Measurements from ENCODE around the gene AP1G1. TPM values are rescaled to one million over a fixed set of nuclear protein-coding genes. Genes with fewer than 3 reads are reported as not detected.

Gene AP1G1
- total and polyA plus RNA-seq, 2 of the 4 experiments (the other 2 are of a cell fraction): 48.3 to 86.7 TPM

DNA sequence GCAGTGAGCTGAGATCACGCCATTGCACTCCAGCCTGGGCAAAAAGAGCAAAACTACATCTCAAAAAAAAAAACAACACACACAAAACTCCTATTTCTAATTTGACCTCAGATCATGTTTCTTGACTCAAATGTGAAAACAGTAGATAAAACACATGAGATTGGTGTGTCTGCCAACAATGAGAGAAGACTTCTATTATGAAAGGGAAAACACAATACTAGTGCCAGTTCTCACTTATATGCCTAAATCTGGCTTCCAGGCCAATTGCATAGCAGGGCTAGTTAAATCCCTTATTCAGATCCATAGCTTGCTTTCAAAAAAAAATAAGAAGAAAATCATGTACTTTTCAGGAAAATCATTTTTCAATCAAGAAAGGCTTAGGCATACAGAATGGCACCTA, 39.4 kb downstream of the AP1G1 start:
- H3K36me3 ChIP-seq (ENCODE audit: control insufficient read depth, insufficient read depth, low read length): peaks cover 27% of the 10 kb centered on the region
- BruUV-seq (replicated peaks): no TSS peak

More for the DNA sequence above, 39.4 kb downstream of the AP1G1 start:
- no peak overlapping the region for H2AK9ac ChIP-seq (replicated peaks; ENCODE audit: low read depth, low read length, poor library complexity)
- no peak overlapping the region for H3K56ac ChIP-seq (ENCODE audit: extremely low read depth, insufficient read depth, low read length)
- H3K27me3 ChIP-seq (ENCODE audit: control insufficient read depth, insufficient read depth, low read length): no peaks in the 10 kb centered on the region
- DNase-seq (no peak), ATAC-seq (ENCODE audit: low read depth) (no peak)
- H2BK5ac ChIP-seq (ENCODE audit: low read depth, low read length, poor library complexity, severe bottlenecking): no peak overlapping the region
- H3K79me1 ChIP-seq (ENCODE audit: low read depth in 1 of 2, low read length in 2 of 2): peaks cover 9 to 26% of the 10 kb centered on the region in 2 experiments
- no peak overlapping the region for H2AFZ ChIP-seq (replicated peaks; ENCODE audit: low read length, poor library complexity)
- H3K4me1 ChIP-seq (ENCODE audit: control insufficient read depth, insufficient read depth, low read length): no peaks in the 10 kb centered on the region; the same call in 1 of the 2 replicates
- H4K5ac ChIP-seq (ENCODE audit: low read depth, low read length): no peak overlapping the region
- no peak overlapping the region for H3K23ac ChIP-seq (ENCODE audit: low read depth, low read length)
- no peaks in the 10 kb centered on the region for H3K9me1 ChIP-seq (ENCODE audit: insufficient read depth, low read length)
- H3K9ac ChIP-seq (ENCODE audit: low read depth, low read length): no peak overlapping the region
- H3K27ac ChIP-seq (ENCODE audit: insufficient read depth, low read length): no peak overlapping the region
- no peak overlapping the region for H2BK120ac ChIP-seq (ENCODE audit: low read depth, low read length)
- H3K4me3 ChIP-seq (ENCODE audit: insufficient read depth, low read depth, low read length): no peak overlapping the region
- H4K8ac ChIP-seq (ENCODE audit: low read depth in 2 of 2, low read length in 2 of 2): no peak overlapping the region
- no peak overlapping the region for H2AK5ac ChIP-seq (ENCODE audit: low read depth, low read length)
- no peak overlapping the region for H3K18ac ChIP-seq (ENCODE audit: low read depth, low read length)
- H3K9me3 ChIP-seq (ENCODE audit: control insufficient read depth, insufficient read depth, low read length): no peaks in the 10 kb centered on the region
- no peak overlapping the region for H3K4me2 ChIP-seq (ENCODE audit: low read depth, low read length)
- no peak for TF ChIP-seq CEBPB (IDR thresholded peaks at IDR 0.05; ENCODE audit: low read depth, low read length)
- no peak for TF ChIP-seq MXI1 (IDR thresholded peaks at IDR 0.05; ENCODE audit: borderline replicate concordance, low read depth, low read length)
- TF ChIP-seq RFX5 (IDR thresholded peaks at IDR 0.05; ENCODE audit: low read depth, low read length): no peak
- TF ChIP-seq POLR2A (IDR thresholded peaks at IDR 0.05; ENCODE audit: low read depth, low read length): no peak
- TF ChIP-seq SMC3 (IDR thresholded peaks at IDR 0.05; ENCODE audit: low read depth, low read length): no peak
- TF ChIP-seq BHLHE40 (IDR thresholded peaks at IDR 0.05; ENCODE audit: low read depth, low read length): no peak
- TF ChIP-seq, protein P1, sequence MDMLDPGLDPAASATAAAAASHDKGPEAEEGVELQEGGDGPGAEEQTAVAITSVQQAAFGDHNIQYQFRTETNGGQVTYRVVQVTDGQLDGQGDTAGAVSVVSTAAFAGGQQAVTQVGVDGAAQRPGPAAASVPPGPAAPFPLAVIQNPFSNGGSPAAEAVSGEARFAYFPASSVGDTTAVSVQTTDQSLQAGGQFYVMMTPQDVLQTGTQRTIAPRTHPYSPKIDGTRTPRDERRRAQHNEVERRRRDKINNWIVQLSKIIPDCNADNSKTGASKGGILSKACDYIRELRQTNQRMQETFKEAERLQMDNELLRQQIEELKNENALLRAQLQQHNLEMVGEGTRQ (IDR thresholded peaks at IDR 0.05; ENCODE audit: low read depth, low read length): no peak
- no peak for TF ChIP-seq FOS (IDR thresholded peaks at IDR 0.05; ENCODE audit: low read depth, low read length)
- no peak for TF ChIP-seq MAZ (IDR thresholded peaks at IDR 0.05; ENCODE audit: borderline replicate concordance, low read depth, low read length)
- no peak for TF ChIP-seq RCOR1 (IDR thresholded peaks at IDR 0.05; ENCODE audit: insufficient replicate concordance, low read length)
- TF ChIP-seq, protein P2, sequence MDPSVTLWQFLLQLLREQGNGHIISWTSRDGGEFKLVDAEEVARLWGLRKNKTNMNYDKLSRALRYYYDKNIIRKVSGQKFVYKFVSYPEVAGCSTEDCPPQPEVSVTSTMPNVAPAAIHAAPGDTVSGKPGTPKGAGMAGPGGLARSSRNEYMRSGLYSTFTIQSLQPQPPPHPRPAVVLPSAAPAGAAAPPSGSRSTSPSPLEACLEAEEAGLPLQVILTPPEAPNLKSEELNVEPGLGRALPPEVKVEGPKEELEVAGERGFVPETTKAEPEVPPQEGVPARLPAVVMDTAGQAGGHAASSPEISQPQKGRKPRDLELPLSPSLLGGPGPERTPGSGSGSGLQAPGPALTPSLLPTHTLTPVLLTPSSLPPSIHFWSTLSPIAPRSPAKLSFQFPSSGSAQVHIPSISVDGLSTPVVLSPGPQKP (IDR thresholded peaks at IDR 0.05; ENCODE audit: borderline replicate concordance, low read depth, low read length): no peak
- H3K14ac ChIP-seq (replicated peaks; ENCODE audit: low read depth, low read length): no peak overlapping the region
- no peak overlapping the region for H2BK20ac ChIP-seq (ENCODE audit: low read depth, low read length)
- in situ Hi-C loops (cut with MboI; ENCODE audit: low sequenced_read_pairs): no loop called here
- no peak overlapping the region for H3K4ac ChIP-seq (ENCODE audit: low read depth, low read length)
- no CpG with 5 or more reads among the region's 1 CpG for WGBS, 2 experiments (ENCODE audit: extremely low coverage in 2 of 2, insufficient read length in 1 of 2)
- ChIA-PET CTCF (no interaction called here), POLR2A (ENCODE audit: unreplicated experiment) (no interaction called here)
- no peak overlapping the region for H2BK15ac ChIP-seq (ENCODE audit: low read depth, low read length)
- intact Hi-C loops (cut with micrococcal nuclease): loop anchor here (5.0 to 10.0 kb wide), 2 partner anchors 37 to 196 kb away; no protein-coding TSS in a partner anchor
- no peak overlapping the region for H4K91ac ChIP-seq (ENCODE audit: insufficient read depth, low read depth, low read length)
- no peaks in the 10 kb centered on the region; the same call in 1 of the 2 replicates for H4K20me1 ChIP-seq (ENCODE audit: insufficient read depth, low read length)
- dilution Hi-C loops (cut with HindIII; ENCODE audit: low sequenced_read_pairs, unreplicated experiment): no loop called here

Data from IMR-90 (cell line).